CD4-positive, CD25-positive, alpha-beta regulatory T cell (primary cell): ENCODE measurements around the gene PPP1R12B. TPM values are rescaled to one million over a fixed set of nuclear protein-coding genes. Genes with fewer than 3 reads are reported as not detected.

Source experiments
- ATAC-seq, 2 donors: fragments of 150-1000 bp; cut with Tn5 transposase; one replicate each; pipeline ENCODE4 v1.10.0; 2021; ENCODE audit warnings: low read depth in 2 of 2, moderate number of reproducible peaks in 2 of 2, moderate library complexity in 1 of 2
- DNase-seq, 3 donors: peaks; one replicate each; pipeline versions ENCODE4 v3.0.0 to v3.0.0-alpha.2; 2012 to 2022; ENCODE audit warnings: mixed read lengths in 1 of 3
- H3K27ac ChIP-seq: one replicate; pipeline ENCODE4 v1.7.0; 2013; ENCODE audit warnings: mild to moderate bottlenecking, low read length; ENCODE audit not compliant: insufficient read depth, poor library complexity, severe bottlenecking
- H3K27me3 ChIP-seq: one replicate; pipeline ENCODE4 v1.7.0; 2013; ENCODE audit warnings: low read length; ENCODE audit not compliant: control insufficient read depth, insufficient read depth
- H3K36me3 ChIP-seq: one replicate; pipeline ENCODE4 v1.7.0; 2013; ENCODE audit warnings: mild to moderate bottlenecking, low read length, moderate library complexity; ENCODE audit not compliant: control insufficient read depth, insufficient read depth
- H3K4me1 ChIP-seq: 2 replicates; pipeline ENCODE4 v1.7.0; 2013; ENCODE audit warnings: mild to moderate bottlenecking, low read length; ENCODE audit not compliant: insufficient read depth, control insufficient read depth, poor library complexity, severe bottlenecking
- H3K4me3 ChIP-seq: one replicate; pipeline ENCODE4 v1.7.0; 2013; ENCODE audit warnings: low read depth, mild to moderate bottlenecking, low read length, moderate library complexity
- H3K9me3 ChIP-seq, 2 experiments: 1 replicate in 1 of 2; 2 replicates in 1 of 2; pipeline ENCODE4 v1.7.0; 2013; ENCODE audit warnings: low read length in 2 of 2, mild to moderate bottlenecking in 1 of 2, moderate library complexity in 1 of 2; ENCODE audit not compliant: control insufficient read depth in 2 of 2
- H3K27ac Mint-ChIP-seq, 3 donors: one replicate each; pipeline ENCODE4 v1.8.0; 2020 to 2022; ENCODE audit warnings: mild to moderate bottlenecking in 3 of 3, mixed read lengths in 3 of 3, moderate library complexity in 2 of 3
- H3K27me3 Mint-ChIP-seq: one replicate; pipeline ENCODE4 v1.8.0; 2022; ENCODE audit warnings: mild to moderate bottlenecking, mixed read lengths
- H3K36me3 Mint-ChIP-seq: one replicate; pipeline ENCODE4 v1.8.0; 2020; ENCODE audit warnings: mixed read lengths
- H3K4me1 Mint-ChIP-seq, 4 donors: one replicate each; pipeline ENCODE4 v1.8.0; 2020 to 2022; ENCODE audit warnings: mixed read lengths in 4 of 4, mild to moderate bottlenecking in 1 of 4
- H3K4me3 Mint-ChIP-seq, 4 donors: one replicate each; pipeline ENCODE4 v1.8.0; 2020 to 2022; ENCODE audit warnings: mild to moderate bottlenecking in 4 of 4, mixed read lengths in 4 of 4, moderate library complexity in 3 of 4
- H3K9me3 Mint-ChIP-seq, 7 donors: one replicate each; pipeline ENCODE4 v1.8.0; 2020 to 2022; ENCODE audit warnings: mixed read lengths in 7 of 7, mild to moderate bottlenecking in 3 of 7, moderate library complexity in 2 of 7
- polyA plus RNA-seq, 4 donors: library from polyadenylated mRNA; unstranded; fragments of 300-500 nt; fragmentation: Illumina TruSeq; gene quantifications; one replicate each; pipeline ENCODE4 v1.2.3, GENCODE V29; 2021
- total RNA-seq: library from RNA; stranded (reverse); gene quantifications from one replicate; pipeline ENCODE4 v1.2.3, GENCODE V29; 2022

PPP1R12B gene
- total and polyA plus RNA-seq, 5 donors from 2014 or later: 3.8 to 32.5 (median 4.2) TPM

- Histone ChIP-seq H3K36me3 (no peaks in the 10 kb centered on the region), H3K4me1 (no peaks in the 10 kb centered on the region), H3K27me3 (no peaks in the 10 kb centered on the region), H3K27ac (no peak overlapping the region), H3K4me3 (no peak overlapping the region), H3K9me3 (no peaks in the 10 kb centered on the region)
- Mint-ChIP-seq H3K4me3 (no peak overlapping the region), H3K27me3 (no peaks in the 10 kb centered on the region), H3K36me3 (peaks cover 6% of the 10 kb centered on the region), H3K27ac (no peak overlapping the region), H3K9me3 (peaks cover 0 to 1% (median 0%) of the 10 kb centered on the region in 7 donors), H3K4me1 (no peaks in the 10 kb centered on the region)
- DNase-seq: no peak
- ATAC-seq: no peak
Observed at GRCh38 chr1:202324646-202325045, 23.9 kb upstream of the PPP1R12B start.

GRCh38 chr1:202329891-202330290 is 18.6 kb upstream of the PPP1R12B start:
- no peaks in the 10 kb centered on the region for H3K4me1 Mint-ChIP-seq
- no peak overlapping the region for H3K27ac ChIP-seq
- H3K9me3 Mint-ChIP-seq: no peaks in the 10 kb centered on the region
- DNase-seq: no peak
- no peaks in the 10 kb centered on the region for H3K9me3 ChIP-seq
- peaks cover 31% of the 10 kb centered on the region for H3K36me3 Mint-ChIP-seq
- H3K4me1 ChIP-seq: no peaks in the 10 kb centered on the region
- no peak for ATAC-seq
- H3K27me3 ChIP-seq: no peaks in the 10 kb centered on the region
- H3K4me3 ChIP-seq: no peak overlapping the region
- H3K4me3 Mint-ChIP-seq: no peak overlapping the region
- H3K27ac Mint-ChIP-seq: peak overlapping the region in 1 of 3 donors; percentile 15
- H3K36me3 ChIP-seq: peaks cover 12% of the 10 kb centered on the region
- H3K27me3 Mint-ChIP-seq: no peaks in the 10 kb centered on the region

DNA sequence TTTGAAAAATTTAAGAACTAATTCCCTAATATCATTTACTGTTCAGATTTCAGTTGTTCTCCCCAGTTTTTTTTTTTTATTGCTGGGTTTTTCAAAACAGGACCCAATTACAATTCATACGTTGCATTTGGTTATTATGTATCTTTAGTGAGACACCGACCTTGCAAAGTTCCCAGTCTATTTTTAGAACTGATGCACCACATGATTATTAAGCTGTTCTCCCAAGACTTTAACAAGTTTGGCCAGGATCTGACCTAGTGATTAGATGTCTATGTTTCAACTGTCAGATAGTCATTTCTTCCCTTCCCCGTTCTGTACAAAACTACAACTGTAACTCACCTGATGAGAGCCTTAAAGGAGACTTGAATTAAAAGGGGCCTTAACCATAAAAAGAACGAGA is 14.6 kb upstream of the PPP1R12B start:
- no peak overlapping the region for H3K4me3 ChIP-seq
- H3K36me3 ChIP-seq: peaks cover 14% of the 10 kb centered on the region
- peak overlapping the region in 1 of 3 donors; percentile 23 for H3K27ac Mint-ChIP-seq
- peaks cover 0 to 3% (median 1%) of the 10 kb centered on the region in 4 donors for H3K4me1 Mint-ChIP-seq
- DNase-seq: no peak
- H3K36me3 Mint-ChIP-seq: peaks cover 29% of the 10 kb centered on the region
- no peak for ATAC-seq
- no peaks in the 10 kb centered on the region for H3K27me3 Mint-ChIP-seq
- H3K9me3 ChIP-seq: no peaks in the 10 kb centered on the region
- H3K4me1 ChIP-seq: no peaks in the 10 kb centered on the region
- H3K27ac ChIP-seq: no peak overlapping the region
- H3K4me3 Mint-ChIP-seq: no peak overlapping the region
- no peaks in the 10 kb centered on the region for H3K27me3 ChIP-seq
- H3K9me3 Mint-ChIP-seq: no peaks in the 10 kb centered on the region

- peak overlapping the region in 3 of 4 donors; percentile 53 to 85 (median 80) for H3K4me3 Mint-ChIP-seq
- H3K9me3 ChIP-seq: no peaks in the 10 kb centered on the region
- H3K27ac ChIP-seq: no peak overlapping the region
- peaks cover 12% of the 10 kb centered on the region for H3K27me3 Mint-ChIP-seq
- peaks cover 12% of the 10 kb centered on the region for H3K4me1 ChIP-seq
- peak overlapping the region; percentile 41 for H3K4me3 ChIP-seq
- H3K36me3 ChIP-seq: no peaks in the 10 kb centered on the region
- H3K27me3 ChIP-seq: no peaks in the 10 kb centered on the region
- H3K9me3 Mint-ChIP-seq: peaks cover 0 to 2% (median 0%) of the 10 kb centered on the region in 7 donors
- ATAC-seq (no peak), DNase-seq (peak in 2 of 3 donors; percentile 64)
- peaks cover 16 to 37% (median 26%) of the 10 kb centered on the region in 4 donors for H3K4me1 Mint-ChIP-seq
- peak overlapping the region in 1 of 3 donors; percentile 70 for H3K27ac Mint-ChIP-seq
- no peaks in the 10 kb centered on the region for H3K36me3 Mint-ChIP-seq
Observed at GRCh38 chr1:202343652-202344349, 4.7 kb upstream of the PPP1R12B start.

- Mint-ChIP-seq H3K4me1 (peaks cover 10 to 41% (median 27%) of the 10 kb centered on the region in 4 donors), H3K27me3 (peaks cover 6% of the 10 kb centered on the region)
Observed at GRCh38 chr1:202348005-202348508, 442 bp upstream of the PPP1R12B start.

DNA sequence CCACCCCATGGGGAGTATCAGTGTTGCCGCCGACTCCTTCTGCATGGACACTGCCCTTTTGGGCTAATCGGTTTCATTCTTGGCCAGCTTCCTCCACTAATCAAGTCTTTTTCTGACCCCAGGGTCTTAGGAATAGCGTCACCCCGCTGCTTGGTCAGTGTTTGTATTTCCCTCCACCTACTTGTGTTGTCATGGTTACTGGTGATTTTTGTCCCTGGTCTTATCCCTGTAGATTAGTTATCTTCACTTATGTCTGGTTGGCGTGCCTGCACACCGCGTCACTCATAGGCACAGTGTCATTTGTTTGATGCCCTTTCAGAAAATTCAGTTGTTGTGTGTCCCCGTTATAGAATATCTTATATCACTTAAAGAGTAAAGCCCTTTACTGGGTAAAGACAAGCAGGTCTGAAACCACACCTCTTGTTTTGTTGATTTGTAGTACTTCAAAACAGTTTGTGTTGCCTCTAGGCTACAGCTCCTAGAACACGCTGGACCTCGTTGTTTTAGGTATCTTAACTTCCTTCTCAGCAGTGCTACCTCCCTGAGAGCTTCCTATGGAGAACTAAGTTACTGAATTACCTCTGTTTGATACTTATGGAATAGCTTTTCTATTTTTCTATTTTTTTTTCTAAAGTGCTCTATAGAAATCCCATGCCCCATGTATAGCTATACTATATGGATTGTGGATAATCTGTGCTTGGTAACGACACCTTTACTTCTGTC is 868 bp downstream of the PPP1R12B start:
- DNase-seq (peak in 2 of 3 donors; percentile 14 to 39), ATAC-seq (no peak)
- Histone ChIP-seq H3K36me3 (no peaks in the 10 kb centered on the region), H3K9me3 (no peaks in the 10 kb centered on the region), H3K4me1 (peaks cover 13% of the 10 kb centered on the region), H3K27ac (peak overlapping the region; percentile 75), H3K4me3 (peak overlapping the region; percentile 97), H3K27me3 (no peaks in the 10 kb centered on the region)
- Mint-ChIP-seq H3K9me3 (no peaks in the 10 kb centered on the region), H3K4me3 (peak overlapping the region; percentile 92 to 98 (median 94)), H3K27ac (peak overlapping the region; percentile 21 to 94 (median 90)), H3K36me3 (no peaks in the 10 kb centered on the region), H3K4me1 (peaks cover 10 to 39% (median 26%) of the 10 kb centered on the region in 4 donors), H3K27me3 (peaks cover 6% of the 10 kb centered on the region)

More at GRCh38 chr1:202348005-202348508, 442 bp upstream of the PPP1R12B start:
- H3K9me3 ChIP-seq: no peaks in the 10 kb centered on the region
- no peak for ATAC-seq
- H3K9me3 Mint-ChIP-seq: no peaks in the 10 kb centered on the region
- peak overlapping the region; percentile 97 for H3K4me3 ChIP-seq
- H3K27me3 ChIP-seq: no peaks in the 10 kb centered on the region
- peaks cover 16% of the 10 kb centered on the region for H3K4me1 ChIP-seq
- H3K27ac ChIP-seq: peak overlapping the region; percentile 75
- peak overlapping the region; percentile 17 to 97 (median 94) for H3K27ac Mint-ChIP-seq
- peak overlapping the region; percentile 92 to 98 (median 94) for H3K4me3 Mint-ChIP-seq
- no peaks in the 10 kb centered on the region for H3K36me3 Mint-ChIP-seq
- H3K36me3 ChIP-seq: no peaks in the 10 kb centered on the region
- no peak for DNase-seq

DNA sequence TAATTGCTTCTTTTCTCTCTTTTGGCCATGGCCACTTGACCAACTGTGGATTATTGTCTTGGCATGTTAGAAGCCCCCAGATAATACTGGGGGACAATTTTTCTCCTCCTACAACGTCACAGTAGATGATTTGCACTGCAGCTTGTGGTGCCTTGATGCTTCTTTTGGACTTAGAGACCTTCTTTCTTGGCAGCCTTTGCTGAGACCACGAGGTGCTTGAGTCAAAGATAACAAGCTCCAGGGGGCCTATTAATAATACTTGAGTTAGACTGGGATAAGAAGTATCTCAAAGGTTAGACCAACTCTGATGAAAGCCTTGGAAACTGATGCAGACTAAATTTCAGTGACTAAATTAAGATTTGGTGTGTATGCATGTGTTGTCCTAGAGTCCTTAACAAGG is 3.2 kb downstream of the PPP1R12B start:
- no peak for ATAC-seq
- H3K27me3 Mint-ChIP-seq: peaks cover 6% of the 10 kb centered on the region
- Histone ChIP-seq H3K27me3 (no peaks in the 10 kb centered on the region), H3K36me3 (no peaks in the 10 kb centered on the region), H3K27ac (no peak overlapping the region), H3K4me1 (peaks cover 13% of the 10 kb centered on the region), H3K9me3 (no peaks in the 10 kb centered on the region), H3K4me3 (no peak overlapping the region)
- DNase-seq: no peak
- no peaks in the 10 kb centered on the region for H3K36me3 Mint-ChIP-seq
- H3K9me3 Mint-ChIP-seq: no peaks in the 10 kb centered on the region
- H3K27ac Mint-ChIP-seq: no peak overlapping the region
- H3K4me3 Mint-ChIP-seq: peak overlapping the region in 1 of 4 donors; percentile 27
- peaks cover 16 to 47% (median 33%) of the 10 kb centered on the region in 4 donors for H3K4me1 Mint-ChIP-seq
